Colonic mucosa (tissue), 4 donors: ENCODE data around the gene SMO. TPM values are rescaled to one million over a fixed set of nuclear protein-coding genes. Genes with fewer than 3 reads are reported as not detected.
"Not testable (repeated sequence)": the region's sequence is repeated elsewhere in the genome, so short reads cannot be mapped to it uniquely, and the experiment has no call there.

Experiments
- DNase-seq: peaks from one replicate; pipeline ENCODE4 v3.0.0-alpha.2; 2020
- H3K27ac ChIP-seq: fragments of 200-600 bp; one replicate; pipeline ENCODE4 v1.8.0; 2021
- H3K27me3 ChIP-seq: fragments of 200-600 bp; one replicate; pipeline ENCODE4 v1.8.0; 2021
- H3K36me3 ChIP-seq: fragments of 200-600 bp; one replicate; pipeline ENCODE4 v1.8.0; 2021
- H3K4me1 ChIP-seq: fragments of 200-600 bp; one replicate; pipeline ENCODE4 v1.8.0; 2021; ENCODE audit warnings: mild to moderate bottlenecking
- H3K4me3 ChIP-seq: fragments of 200-600 bp; one replicate; pipeline ENCODE4 v1.8.0; 2021
- H3K9ac ChIP-seq, 2 donors: one replicate each; pipeline ENCODE4 v1.7.0; 2013; ENCODE audit warnings: control low read depth in 2 of 2, low read depth in 2 of 2, low read length in 2 of 2
- H3K9me3 ChIP-seq: fragments of 200-600 bp; one replicate; pipeline ENCODE4 v1.8.0; 2021
- intact Hi-C: fragments of 100-400 bp; cut with DNase I; formaldehyde crosslinking; loops from one replicate; pipeline ENCODE4 v1.14.1; 2022
- total RNA-seq, 2 donors: library from RNA; stranded (reverse); fragmentation: NEBNext Ultra II Directional in 1 of 2; extraction: Animal tissue kit (Norgen Biotek cat#: 25700) in 1 of 2; gene quantifications; one replicate each; pipeline ENCODE4 v1.2.1, GENCODE V29; 2021
- TF ChIP-seq, protein P1 (sequence below): fragments of 200-600 bp; IDR thresholded peaks from one replicate; pipeline ENCODE4 v1.8.0; 2022; ENCODE audit warnings: antibody characterized with exemption, mild to moderate bottlenecking
- donor health status: healthy.
- donor health status: DM: no; HTN: no; CAD: no.
- donor health status: DM: no; HTN: no; CAD: no.

SMO gene
- total RNA-seq, 2 donors from 2014 or later: 1.6 to 3.6 TPM

DNA sequence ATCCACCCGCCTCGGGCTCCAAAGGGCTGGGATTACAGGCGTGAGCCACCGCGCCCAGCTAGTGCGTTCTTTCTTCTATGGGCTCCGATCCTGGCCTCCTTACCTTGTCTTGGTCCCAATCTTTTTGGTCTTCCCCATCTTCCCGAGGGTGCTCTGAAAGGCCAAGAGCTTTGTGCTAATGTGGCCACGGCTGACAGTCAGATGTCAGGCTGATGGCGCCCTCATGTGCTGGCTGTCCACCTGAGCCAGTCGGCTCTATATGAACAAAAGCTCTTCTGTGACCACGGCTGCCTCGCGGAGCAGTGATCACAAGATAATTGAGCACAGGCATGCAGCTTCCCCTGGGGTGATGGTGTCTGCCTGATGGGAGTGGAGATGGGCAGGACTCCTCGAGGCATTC, 25.4 kb downstream of the SMO start:
- TF ChIP-seq, protein P1, sequence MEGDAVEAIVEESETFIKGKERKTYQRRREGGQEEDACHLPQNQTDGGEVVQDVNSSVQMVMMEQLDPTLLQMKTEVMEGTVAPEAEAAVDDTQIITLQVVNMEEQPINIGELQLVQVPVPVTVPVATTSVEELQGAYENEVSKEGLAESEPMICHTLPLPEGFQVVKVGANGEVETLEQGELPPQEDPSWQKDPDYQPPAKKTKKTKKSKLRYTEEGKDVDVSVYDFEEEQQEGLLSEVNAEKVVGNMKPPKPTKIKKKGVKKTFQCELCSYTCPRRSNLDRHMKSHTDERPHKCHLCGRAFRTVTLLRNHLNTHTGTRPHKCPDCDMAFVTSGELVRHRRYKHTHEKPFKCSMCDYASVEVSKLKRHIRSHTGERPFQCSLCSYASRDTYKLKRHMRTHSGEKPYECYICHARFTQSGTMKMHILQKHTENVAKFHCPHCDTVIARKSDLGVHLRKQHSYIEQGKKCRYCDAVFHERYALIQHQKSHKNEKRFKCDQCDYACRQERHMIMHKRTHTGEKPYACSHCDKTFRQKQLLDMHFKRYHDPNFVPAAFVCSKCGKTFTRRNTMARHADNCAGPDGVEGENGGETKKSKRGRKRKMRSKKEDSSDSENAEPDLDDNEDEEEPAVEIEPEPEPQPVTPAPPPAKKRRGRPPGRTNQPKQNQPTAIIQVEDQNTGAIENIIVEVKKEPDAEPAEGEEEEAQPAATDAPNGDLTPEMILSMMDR: no peak
- Histone ChIP-seq H3K9me3 (no peaks in the 10 kb centered on the region), H3K36me3 (no peaks in the 10 kb centered on the region), H3K9ac (no peak overlapping the region), H3K27ac (no peak overlapping the region), H3K4me3 (no peak overlapping the region), H3K4me1 (no peaks in the 10 kb centered on the region), H3K27me3 (no peaks in the 10 kb centered on the region)
- intact Hi-C loops: loop anchor here (10.0 kb wide), 1 partner anchor 421 kb away; no protein-coding TSS in a partner anchor
- DNase-seq: no peak

DNA sequence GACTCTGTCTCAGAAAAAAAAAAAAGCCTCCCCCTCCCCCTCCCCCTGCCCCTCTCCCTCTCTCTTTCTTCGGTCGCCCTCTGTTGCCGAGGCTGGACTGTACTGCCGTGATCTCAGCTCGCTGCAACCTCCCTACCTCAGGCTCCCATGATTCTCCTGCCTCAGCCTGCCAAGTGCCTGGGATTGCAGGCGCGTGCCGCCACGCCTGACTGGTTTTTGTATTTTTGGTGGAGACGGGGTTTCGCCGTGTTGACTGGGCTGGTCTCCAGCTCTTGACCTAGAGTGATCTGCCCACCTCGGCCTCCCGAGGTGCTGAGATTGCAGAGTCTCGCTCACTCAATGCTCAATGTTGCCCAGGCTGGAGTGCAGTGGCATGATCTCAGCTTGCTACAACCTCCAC, 27.3 kb downstream of the SMO start:
- not testable (repeated sequence) for H3K9ac ChIP-seq, H3K4me1 ChIP-seq, H3K36me3 ChIP-seq, DNase-seq, H3K27me3 ChIP-seq, H3K9me3 ChIP-seq, H3K4me3 ChIP-seq, H3K27ac ChIP-seq
- intact Hi-C loops: loop anchor here (5.0 to 10.0 kb wide), 2 partner anchors 257 to 419 kb away; no protein-coding TSS in a partner anchor

DNA sequence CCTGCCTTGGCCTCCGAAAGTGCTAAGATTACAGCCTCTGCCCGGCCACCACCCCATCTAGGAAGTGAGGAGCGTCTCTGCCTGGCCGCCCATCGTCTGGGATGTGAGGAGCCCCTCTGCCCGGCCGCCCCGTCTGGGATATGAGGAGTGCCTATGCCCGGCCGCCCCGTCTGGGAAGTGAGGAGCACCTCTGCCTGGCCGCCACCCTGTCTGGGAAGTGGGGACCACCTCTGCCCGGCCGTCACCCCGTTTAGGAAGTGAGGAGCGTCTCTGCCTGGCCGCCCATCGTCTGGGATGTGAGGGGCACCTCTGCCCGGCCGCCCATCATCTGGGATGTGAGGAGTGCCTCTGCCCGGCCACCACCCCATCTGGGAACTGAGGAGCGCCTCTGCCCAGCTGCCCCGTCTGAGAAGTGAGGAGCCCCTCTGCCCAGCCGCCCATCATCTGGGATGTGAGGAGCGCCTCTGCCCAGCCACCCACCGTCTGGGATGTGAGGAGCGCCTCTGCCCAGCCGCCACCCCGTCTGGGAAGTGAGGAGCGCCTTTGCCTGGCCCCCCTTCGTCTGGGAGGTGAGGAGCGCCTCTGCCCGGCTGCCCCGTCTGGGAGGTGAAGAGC, 27.8 kb downstream of the SMO start:
- H3K36me3 ChIP-seq, H3K9me3 ChIP-seq, H3K27ac ChIP-seq, H3K4me3 ChIP-seq, H3K9ac ChIP-seq, H3K4me1 ChIP-seq, H3K27me3 ChIP-seq, DNase-seq: not testable (repeated sequence)
- intact Hi-C loops: loop anchor here (5.0 to 10.0 kb wide), 2 partner anchors 256 to 419 kb away; no protein-coding TSS in a partner anchor

DNA sequence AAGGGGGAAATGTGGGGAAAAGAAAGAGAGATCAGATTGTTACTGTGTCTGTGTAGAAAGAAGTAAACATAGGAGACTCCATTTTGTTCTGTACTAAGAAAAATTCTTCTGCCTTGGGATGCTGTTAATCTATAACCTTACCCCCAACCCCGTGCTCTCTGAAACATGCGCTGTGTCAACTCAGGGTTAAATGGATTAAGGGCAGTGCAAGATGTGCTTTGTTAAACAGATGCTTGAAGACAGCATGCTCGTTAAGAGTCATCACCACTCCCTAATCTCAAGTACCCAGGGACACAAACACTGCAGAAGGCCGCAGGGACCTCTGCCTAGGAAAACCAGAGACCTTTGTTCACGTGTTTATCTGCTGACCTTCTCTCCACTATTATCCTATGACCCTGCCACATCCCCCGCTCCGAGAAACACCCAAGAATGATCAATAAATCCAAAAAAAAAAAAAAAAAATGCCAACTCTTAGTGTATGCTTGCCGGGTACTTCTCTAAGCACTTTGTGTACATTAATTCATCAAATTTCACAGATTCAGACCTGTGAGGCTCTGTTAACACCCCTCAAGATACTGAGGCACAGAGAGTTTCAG, 28.5 kb downstream of the SMO start:
- not testable (repeated sequence) for H3K9me3 ChIP-seq, H3K4me3 ChIP-seq, H3K27me3 ChIP-seq, H3K27ac ChIP-seq, DNase-seq, H3K4me1 ChIP-seq, H3K9ac ChIP-seq, H3K36me3 ChIP-seq
- intact Hi-C loops: loop anchor here (5.0 to 10.0 kb wide), 2 partner anchors 255 to 418 kb away; no protein-coding TSS in a partner anchor

DNA sequence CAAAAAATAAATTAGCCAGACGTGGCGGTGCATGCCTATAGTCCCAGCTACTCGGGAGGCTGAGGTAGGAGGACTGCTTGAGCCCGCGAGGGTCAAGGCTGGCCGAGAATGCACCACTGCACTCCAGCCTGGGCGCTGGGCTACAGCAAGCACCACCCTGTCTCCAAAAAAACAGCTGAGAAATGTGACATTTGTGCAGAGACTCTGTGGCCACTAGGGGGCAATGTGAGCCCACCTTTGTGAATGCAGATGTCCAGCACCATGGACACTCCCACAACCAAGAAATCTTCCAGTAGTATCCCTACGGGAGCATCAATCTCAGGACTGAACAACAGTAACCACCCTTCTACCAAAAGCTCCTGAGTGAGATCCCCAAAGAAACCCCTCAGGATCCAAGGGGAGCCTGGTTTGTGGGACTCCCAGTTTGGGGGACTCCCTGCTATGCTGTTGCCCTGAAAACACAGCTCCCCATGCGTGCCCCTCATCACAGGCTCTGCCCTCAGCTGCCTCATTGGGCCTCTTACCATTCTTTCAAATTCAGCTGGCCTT, 30.2 kb downstream of the SMO start:
- DNase-seq: peak; percentile 90
- no peaks in the 10 kb centered on the region for H3K9me3 ChIP-seq
- no peak overlapping the region for H3K9ac ChIP-seq
- no peaks in the 10 kb centered on the region for H3K27me3 ChIP-seq
- TF ChIP-seq, protein P1: peak; percentile 86
- no peaks in the 10 kb centered on the region for H3K36me3 ChIP-seq
- H3K4me1 ChIP-seq: no peaks in the 10 kb centered on the region
- H3K4me3 ChIP-seq: no peak overlapping the region
- no peak overlapping the region for H3K27ac ChIP-seq
- intact Hi-C loops: loop anchor here (2.0 to 10.0 kb wide), 3 partner anchors 80 to 416 kb away; no protein-coding TSS in a partner anchor

DNA sequence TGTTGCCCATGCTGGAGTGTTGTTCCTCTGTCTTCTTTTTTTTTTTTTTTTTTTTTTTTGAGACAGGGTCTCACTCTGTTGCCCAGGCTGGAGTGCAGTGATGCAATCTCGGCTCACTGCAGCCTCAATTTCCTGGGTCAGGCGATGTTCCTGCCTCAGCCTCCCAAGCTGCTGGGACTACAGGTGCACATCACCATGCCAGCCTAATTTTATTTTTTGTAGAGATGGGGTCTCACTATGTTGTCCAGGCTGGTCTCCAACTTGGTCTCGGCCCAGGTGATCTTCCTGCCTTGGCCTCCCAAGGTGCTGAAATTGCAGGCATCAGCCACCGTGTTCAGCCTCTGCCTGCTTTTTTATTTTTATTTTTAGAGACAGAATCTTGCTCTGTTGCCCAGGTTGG, 30.7 kb downstream of the SMO start:
- intact Hi-C loops: loop anchor here (2.0 to 10.0 kb wide), 3 partner anchors 80 to 416 kb away; no protein-coding TSS in a partner anchor
- H3K4me3 ChIP-seq, H3K4me1 ChIP-seq, H3K27ac ChIP-seq, H3K9ac ChIP-seq, H3K36me3 ChIP-seq, H3K9me3 ChIP-seq, H3K27me3 ChIP-seq, DNase-seq: not testable (repeated sequence)

DNA sequence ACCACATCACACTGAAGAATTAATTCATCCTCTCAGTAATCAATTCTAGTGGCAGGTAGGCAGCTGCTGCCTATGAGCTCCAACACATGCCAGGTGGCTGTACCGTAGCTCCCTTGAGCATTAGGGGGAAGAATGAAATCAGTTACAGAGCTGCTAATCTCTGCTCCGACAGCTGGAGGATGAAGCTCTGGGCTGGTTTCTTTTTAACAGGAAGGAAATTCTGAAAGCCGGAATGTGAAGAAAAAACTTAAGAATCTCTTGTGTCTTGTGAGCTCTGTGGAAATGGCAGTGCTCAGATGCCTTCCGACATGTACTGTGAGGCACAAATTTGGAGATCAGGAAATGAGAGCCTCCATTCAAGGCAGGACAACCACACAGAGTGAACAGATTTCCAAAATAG, 33.6 kb downstream of the SMO start:
- no peak for DNase-seq
- TF ChIP-seq, protein P1: no peak
- H3K27ac ChIP-seq: no peak overlapping the region
- H3K4me3 ChIP-seq: no peak overlapping the region
- no peaks in the 10 kb centered on the region for H3K9me3 ChIP-seq
- no peaks in the 10 kb centered on the region for H3K27me3 ChIP-seq
- intact Hi-C loops: loop anchor here (5.0 kb wide), 1 partner anchor 50 kb away; no protein-coding TSS in a partner anchor
- H3K36me3 ChIP-seq: no peaks in the 10 kb centered on the region
- no peak overlapping the region for H3K9ac ChIP-seq
- H3K4me1 ChIP-seq: no peaks in the 10 kb centered on the region
